IPS-18a (cell line): Measurements from ENCODE around the gene GARS1.

ENCODE experiments used
- H3K27ac ChIP-seq: one replicate; pipeline ENCODE4 v1.5.1; 2013; ENCODE audit warnings: low read length
- H3K27me3 ChIP-seq: one replicate; pipeline ENCODE4 v1.6.1; 2013; ENCODE audit warnings: mild to moderate bottlenecking, low read length; ENCODE audit not compliant: control insufficient read depth, insufficient read depth
- H3K36me3 ChIP-seq: one replicate; pipeline ENCODE4 v1.6.1; 2013; ENCODE audit warnings: low read depth, low read length; ENCODE audit not compliant: control insufficient read depth
- H3K4me1 ChIP-seq: one replicate; pipeline ENCODE4 v1.6.1; 2013; ENCODE audit warnings: low read depth, low read length; ENCODE audit not compliant: control insufficient read depth
- H3K4me3 ChIP-seq: one replicate; pipeline ENCODE4 v1.5.1; 2013; ENCODE audit warnings: low read length
- H3K9ac ChIP-seq: one replicate; pipeline ENCODE4 v1.6.1; 2013; ENCODE audit warnings: mild to moderate bottlenecking, low read length, moderate library complexity
- H3K9me3 ChIP-seq: one replicate; pipeline ENCODE4 v1.6.1; 2013; ENCODE audit warnings: low read depth, low read length; ENCODE audit not compliant: control insufficient read depth

The GARS1 gene, protein sequence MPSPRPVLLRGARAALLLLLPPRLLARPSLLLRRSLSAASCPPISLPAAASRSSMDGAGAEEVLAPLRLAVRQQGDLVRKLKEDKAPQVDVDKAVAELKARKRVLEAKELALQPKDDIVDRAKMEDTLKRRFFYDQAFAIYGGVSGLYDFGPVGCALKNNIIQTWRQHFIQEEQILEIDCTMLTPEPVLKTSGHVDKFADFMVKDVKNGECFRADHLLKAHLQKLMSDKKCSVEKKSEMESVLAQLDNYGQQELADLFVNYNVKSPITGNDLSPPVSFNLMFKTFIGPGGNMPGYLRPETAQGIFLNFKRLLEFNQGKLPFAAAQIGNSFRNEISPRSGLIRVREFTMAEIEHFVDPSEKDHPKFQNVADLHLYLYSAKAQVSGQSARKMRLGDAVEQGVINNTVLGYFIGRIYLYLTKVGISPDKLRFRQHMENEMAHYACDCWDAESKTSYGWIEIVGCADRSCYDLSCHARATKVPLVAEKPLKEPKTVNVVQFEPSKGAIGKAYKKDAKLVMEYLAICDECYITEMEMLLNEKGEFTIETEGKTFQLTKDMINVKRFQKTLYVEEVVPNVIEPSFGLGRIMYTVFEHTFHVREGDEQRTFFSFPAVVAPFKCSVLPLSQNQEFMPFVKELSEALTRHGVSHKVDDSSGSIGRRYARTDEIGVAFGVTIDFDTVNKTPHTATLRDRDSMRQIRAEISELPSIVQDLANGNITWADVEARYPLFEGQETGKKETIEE

GRCh38 chr7:30594540-30595435, at the start of gene GARS1:
GARS1 (plus strand) TSS chr7:30594878; CDS start chr7:30594922, 44 bp downstream.
- no peaks in the 10 kb centered on the region for H3K27me3 ChIP-seq
- H3K4me1 ChIP-seq = peaks cover 15% of the 10 kb centered on the region
- peaks cover 16% of the 10 kb centered on the region for H3K36me3 ChIP-seq
- no peaks in the 10 kb centered on the region for H3K9me3 ChIP-seq
- peak within 1 kb of the TSS; percentile 98 for H3K4me3 ChIP-seq
- H3K9ac ChIP-seq = peak within 1 kb of the TSS; percentile 97
- peak within 1 kb of the TSS; percentile 89 for H3K27ac ChIP-seq

GRCh38 chr7:30545791-30546555, 48.7 kb upstream of the GARS1 start:
- Histone ChIP-seq H3K27ac (no peak overlapping the region), H3K4me1 (peaks cover 7% of the 10 kb centered on the region), H3K27me3 (no peaks in the 10 kb centered on the region), H3K4me3 (no peak overlapping the region), H3K36me3 (no peaks in the 10 kb centered on the region), H3K9ac (no peak overlapping the region), H3K9me3 (no peaks in the 10 kb centered on the region)

DNA sequence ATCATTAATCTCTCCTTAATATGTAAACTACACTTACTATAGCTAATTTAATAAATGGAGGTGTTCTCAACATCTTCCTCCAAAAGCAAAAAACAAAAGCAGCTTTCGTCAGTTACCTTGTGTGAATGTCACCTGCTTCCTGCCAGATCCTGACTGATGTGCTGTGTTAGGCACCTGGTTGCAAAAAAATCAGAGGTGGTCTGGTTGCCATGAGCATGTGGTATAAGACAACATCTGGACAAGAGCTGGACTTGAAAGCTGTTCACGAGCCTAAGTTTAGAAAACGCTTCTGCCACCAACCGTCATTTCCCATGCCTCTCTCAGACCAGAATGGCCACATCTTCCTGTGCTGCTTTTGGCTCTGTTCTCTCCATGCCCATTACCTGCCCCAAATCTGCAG, 48.1 kb upstream of the GARS1 start:
- no peaks in the 10 kb centered on the region for H3K36me3 ChIP-seq
- H3K27ac ChIP-seq = no peak overlapping the region

DNA sequence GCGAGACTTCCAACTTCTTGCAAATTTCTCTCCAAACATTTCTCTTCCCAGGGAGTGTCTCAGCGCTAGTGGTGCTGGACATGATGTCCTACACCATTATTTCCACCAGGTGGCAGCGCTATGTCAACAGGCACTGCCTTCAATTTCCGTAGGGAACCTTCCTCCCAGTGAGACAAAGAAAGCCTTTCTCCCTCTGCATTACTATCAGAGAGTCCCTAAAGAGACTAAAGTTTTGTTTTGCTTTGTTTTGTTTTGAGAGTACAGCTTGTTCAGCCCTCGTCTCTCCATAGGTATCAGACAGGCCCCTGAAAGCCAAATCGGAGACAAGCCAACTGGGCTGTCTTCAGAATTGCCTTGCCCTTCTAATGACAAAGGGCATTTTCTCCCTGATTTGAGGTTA, 45.8 kb upstream of the GARS1 start:
- H3K27ac ChIP-seq = no peak overlapping the region
- no peaks in the 10 kb centered on the region for H3K9me3 ChIP-seq
- H3K9ac ChIP-seq = no peak overlapping the region
- H3K4me1 ChIP-seq = peaks cover 7% of the 10 kb centered on the region
- no peaks in the 10 kb centered on the region for H3K27me3 ChIP-seq
- no peaks in the 10 kb centered on the region for H3K36me3 ChIP-seq
- H3K4me3 ChIP-seq = no peak overlapping the region

More for the DNA sequence above, 48.1 kb upstream of the GARS1 start:
- H3K27me3 ChIP-seq = no peaks in the 10 kb centered on the region
- H3K4me1 ChIP-seq = peaks cover 7% of the 10 kb centered on the region
- H3K9me3 ChIP-seq = no peaks in the 10 kb centered on the region
- no peak overlapping the region for H3K4me3 ChIP-seq
- H3K9ac ChIP-seq = no peak overlapping the region

DNA sequence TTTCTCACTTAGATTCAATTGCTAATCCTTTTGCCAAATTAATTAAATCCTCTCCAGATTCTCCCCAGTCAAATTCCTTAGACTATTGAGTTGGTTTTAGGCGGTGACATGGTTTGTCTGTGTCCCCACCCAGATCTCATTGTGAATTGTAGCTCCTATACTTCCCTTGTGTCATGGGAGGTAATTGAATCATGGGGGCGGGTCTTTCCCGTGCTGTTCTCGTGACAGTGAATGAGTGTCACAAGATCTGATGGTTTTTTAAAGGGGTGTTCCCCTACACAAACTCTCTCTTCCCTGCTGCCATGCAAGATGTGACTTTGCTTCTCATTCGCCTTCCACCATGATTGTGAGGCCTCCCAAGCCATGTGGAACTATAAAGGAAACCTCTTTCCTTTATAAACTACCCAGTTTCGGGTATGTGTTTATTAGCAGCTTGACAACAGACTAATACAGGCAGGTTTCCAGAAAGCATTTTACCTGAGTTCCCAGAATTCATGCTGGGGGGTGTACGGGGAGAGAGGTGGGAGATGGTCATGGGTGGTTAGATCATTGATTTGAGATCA, 44.7 kb upstream of the GARS1 start:
- H3K4me3 ChIP-seq = no peak overlapping the region
- peaks cover 7% of the 10 kb centered on the region for H3K4me1 ChIP-seq
- no peaks in the 10 kb centered on the region for H3K27me3 ChIP-seq
- no peaks in the 10 kb centered on the region for H3K36me3 ChIP-seq
- H3K9me3 ChIP-seq = no peaks in the 10 kb centered on the region
- H3K9ac ChIP-seq = no peak overlapping the region
- H3K27ac ChIP-seq = no peak overlapping the region

DNA sequence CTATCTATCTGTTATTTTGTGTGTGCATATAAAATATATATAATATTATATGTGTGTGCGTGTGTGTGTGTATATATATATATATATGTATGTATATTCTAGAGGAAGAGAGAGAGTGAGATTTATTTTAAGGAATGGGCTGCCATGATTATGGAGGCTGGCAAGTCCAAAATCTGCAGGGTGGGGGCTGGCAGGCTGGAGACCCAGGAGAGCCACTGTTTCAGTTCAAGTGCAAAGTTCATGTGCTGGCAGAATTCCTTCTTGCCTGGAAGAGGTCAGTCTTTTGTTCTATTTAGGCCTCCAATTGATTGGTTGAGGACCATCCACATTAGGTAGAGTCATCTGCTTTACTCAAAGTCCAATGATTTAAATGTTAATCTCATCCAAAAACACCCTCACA, 42.3 kb upstream of the GARS1 start:
- no peaks in the 10 kb centered on the region for H3K27me3 ChIP-seq

DNA sequence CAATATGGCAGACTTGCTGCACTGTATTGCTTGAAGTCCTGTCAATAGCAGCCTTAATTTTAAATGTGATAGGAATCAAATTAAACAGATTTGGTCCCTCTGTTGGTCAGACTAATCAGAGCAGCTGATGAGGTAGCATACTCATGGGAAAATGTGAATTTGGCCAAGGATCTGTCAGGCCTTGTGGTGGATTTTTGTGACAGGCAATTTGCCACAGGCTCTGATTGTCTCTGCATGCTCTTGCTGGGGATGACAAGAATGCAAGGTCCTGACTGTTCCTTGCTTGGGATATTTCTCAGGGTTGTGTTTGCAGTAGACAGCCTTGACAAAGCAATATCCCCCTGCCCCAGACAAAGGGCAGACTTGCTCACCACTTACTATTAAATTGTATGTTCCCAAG, 41.5 kb upstream of the GARS1 start:
- H3K9me3 ChIP-seq = no peaks in the 10 kb centered on the region

More for the DNA sequence above, 42.3 kb upstream of the GARS1 start:
- Histone ChIP-seq H3K9ac (no peak overlapping the region), H3K27ac (no peak overlapping the region), H3K9me3 (no peaks in the 10 kb centered on the region), H3K4me3 (no peak overlapping the region), H3K36me3 (no peaks in the 10 kb centered on the region), H3K4me1 (peaks cover 18% of the 10 kb centered on the region)

GRCh38 chr7:30553546-30553945, 41.1 kb upstream of the GARS1 start:
- H3K9me3 ChIP-seq = no peaks in the 10 kb centered on the region
- no peak overlapping the region for H3K27ac ChIP-seq
- H3K27me3 ChIP-seq = no peaks in the 10 kb centered on the region

More for the DNA sequence above, 41.5 kb upstream of the GARS1 start:
- Histone ChIP-seq H3K36me3 (no peaks in the 10 kb centered on the region), H3K9ac (no peak overlapping the region), H3K4me1 (peaks cover 22% of the 10 kb centered on the region), H3K4me3 (no peak overlapping the region), H3K27me3 (no peaks in the 10 kb centered on the region), H3K27ac (no peak overlapping the region)

DNA sequence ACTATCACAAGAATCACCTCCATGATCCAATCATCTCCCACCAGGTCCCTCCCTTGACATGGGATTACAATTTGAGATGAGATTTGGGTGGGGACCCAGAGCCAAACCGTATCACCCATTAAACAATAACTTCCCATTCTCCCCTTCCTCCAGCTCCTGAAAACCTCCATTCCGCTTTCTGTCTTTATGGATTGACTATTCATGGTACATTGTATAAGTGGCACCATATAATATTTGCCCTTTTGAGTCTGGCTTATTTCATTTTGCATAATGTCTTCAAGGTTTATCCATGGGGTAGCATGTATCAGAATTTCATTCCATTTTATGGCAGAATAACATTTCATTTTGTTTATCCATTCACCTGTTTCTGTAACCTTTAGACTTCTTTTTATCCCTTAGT, 39.2 kb upstream of the GARS1 start:
- Histone ChIP-seq H3K4me3 (no peak overlapping the region), H3K9me3 (no peaks in the 10 kb centered on the region), H3K9ac (no peak overlapping the region), H3K36me3 (no peaks in the 10 kb centered on the region), H3K4me1 (peaks cover 15% of the 10 kb centered on the region), H3K27me3 (no peaks in the 10 kb centered on the region), H3K27ac (no peak overlapping the region)

More at GRCh38 chr7:30553546-30553945, 41.1 kb upstream of the GARS1 start:
- H3K4me1 ChIP-seq = peaks cover 22% of the 10 kb centered on the region
- H3K36me3 ChIP-seq = no peaks in the 10 kb centered on the region
- no peak overlapping the region for H3K4me3 ChIP-seq
- H3K9ac ChIP-seq = no peak overlapping the region

DNA sequence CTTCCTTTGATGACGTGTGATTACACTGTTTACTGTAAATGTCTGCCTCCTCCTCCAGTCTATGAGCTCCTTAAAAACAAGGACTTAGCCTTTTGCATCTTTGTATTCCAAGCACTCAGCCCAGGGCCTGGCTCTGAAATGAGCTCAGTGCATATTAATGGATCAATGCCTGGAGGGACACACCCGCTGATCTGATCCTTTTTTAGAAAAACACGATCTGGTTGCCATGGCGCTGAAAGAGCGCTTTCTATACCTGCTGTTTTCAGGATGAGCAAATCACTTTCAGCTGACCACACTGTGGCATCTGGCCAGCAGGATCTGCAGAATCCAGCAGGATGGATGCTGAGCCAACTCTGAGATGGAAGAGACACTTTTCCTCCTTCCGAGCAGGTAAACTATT, 37.8 kb upstream of the GARS1 start:
- H3K9ac ChIP-seq = peak overlapping the region; percentile 38
- H3K9me3 ChIP-seq = no peaks in the 10 kb centered on the region
- peaks cover 15% of the 10 kb centered on the region for H3K4me1 ChIP-seq
- H3K36me3 ChIP-seq = no peaks in the 10 kb centered on the region
- H3K4me3 ChIP-seq = peak overlapping the region; percentile 16
- H3K27me3 ChIP-seq = no peaks in the 10 kb centered on the region
- peak overlapping the region; percentile 81 for H3K27ac ChIP-seq
